CD4-positive, alpha-beta T cell treated with Interleukin-6 at 100 ng/mL for 8 hours (primary cell): ENCODE results near the gene ZYG11A.

Source experiments
- DNase-seq: peaks from one replicate; pipeline ENCODE4 v3.0.0-alpha.2; 2020; ENCODE audit warnings: mixed read lengths, low spot score

ZYG11A gene

DNA sequence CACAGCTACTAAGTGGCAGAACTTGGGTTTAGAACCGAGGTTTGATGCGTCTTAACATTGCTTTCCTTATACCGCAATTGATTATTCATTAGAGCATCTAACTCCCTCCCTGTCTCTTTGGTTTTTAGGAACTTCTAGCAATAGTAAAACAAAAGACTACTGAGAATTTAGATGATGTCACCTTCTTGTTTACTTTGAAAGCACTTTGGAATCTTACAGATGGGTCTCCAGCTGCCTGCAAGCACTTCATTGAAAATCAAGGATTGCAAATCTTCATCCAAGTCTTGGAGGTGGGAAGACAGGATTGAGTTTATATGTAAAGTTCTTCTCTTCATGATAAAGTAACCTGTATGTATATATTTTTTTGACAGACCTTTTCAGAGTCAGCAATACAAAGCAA, 35.0 kb downstream of the ZYG11A start:
- no peak for DNase-seq

DNA sequence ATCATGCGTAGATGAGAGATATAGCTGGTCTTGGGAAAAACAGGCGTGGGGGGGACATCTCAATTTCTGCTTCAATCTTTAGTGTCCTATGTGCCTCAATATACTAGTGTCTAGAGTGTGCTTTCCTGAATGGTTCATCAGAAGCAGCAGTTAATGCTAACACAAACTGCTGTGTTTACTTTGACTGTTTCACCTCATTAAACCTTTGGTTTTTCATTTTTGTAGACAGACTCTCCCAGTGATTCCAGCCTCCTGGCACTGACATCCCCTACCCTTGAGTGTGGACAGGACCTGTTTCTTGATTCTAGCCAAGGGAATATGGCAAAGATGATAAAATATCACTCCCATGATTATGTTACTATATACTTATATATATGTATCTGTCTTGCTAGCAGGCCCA, 37.6 kb downstream of the ZYG11A start:
- no peak for DNase-seq

DNA sequence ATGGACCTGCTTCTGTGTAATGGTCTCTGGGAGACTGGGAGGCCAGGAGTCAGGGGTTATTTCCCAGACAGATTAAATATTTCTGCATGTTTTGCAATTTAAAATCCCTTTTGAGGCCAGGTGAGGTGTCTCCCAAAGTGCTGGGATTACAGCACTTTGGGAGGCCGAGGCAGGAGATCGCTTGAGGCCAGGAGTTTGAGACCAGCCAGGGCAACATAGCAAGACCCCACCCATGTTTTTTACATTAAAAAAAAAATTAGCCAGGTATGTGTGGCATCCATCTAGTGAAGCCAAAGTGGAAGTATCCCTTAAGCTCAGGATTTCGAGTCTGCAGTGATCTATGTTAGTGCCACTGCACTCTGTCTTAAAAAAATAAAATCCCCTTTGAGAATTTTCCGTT, 44.9 kb downstream of the ZYG11A start:
- DNase-seq = no peak

DNA sequence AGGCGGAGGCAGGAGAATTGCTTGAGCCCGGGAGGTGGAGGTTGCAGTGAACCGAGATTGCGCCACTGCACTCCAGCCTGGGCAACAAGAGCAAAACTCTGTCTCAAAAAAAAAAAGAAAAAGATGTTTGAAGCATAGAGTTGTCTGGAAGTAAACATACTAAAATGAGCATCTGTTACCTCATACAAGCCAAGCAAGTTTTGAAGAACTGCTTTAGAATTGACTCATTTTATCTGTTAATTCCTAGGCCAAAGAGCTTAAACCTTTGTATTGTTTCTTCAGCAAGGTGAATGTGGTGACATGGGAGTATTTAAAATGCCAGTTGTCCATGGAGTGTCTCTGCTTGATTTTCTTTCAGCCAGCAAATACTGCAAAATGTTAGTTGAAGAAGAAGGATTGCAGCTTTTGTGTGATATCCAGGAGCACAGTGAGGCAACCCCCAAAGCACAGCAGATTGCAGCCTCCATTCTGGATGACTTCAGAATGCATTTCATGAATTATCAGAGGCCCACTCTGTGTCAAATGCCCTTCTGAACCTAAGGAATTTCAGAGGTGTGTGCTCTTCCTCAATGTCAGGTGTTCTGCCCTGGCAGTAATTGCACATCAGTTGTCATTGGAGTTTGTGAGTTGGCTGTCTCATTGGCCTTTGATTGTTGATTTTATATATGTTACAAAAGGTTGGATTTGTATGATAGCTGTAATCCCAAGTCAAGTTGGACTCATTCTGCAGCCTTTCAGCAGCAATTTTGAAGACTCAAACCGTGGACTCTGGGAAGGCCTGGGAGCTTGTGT, 50.1 kb downstream of the ZYG11A start:
- DNase-seq = no peak

DNA sequence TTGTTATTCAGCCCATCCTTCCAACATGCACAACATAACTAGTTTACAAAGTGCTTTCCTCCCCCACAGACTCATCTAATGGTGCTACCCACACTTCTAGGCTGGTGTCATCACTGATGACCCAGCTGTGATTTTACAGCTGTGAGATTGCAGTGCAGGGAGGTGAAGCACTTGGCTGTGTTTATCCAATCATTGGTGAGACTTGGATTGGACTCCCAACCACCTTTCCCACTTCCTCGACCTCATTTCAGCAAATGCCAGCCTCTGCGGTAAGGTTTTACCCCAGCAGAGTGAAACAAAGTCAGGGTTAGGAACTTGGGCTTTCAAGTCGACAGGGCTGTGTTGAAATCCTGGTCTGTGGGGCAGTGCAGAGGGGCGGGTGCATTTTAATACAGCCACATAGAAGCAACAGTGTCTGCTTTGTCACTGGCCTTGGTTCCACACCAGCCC, 56.9 kb downstream of the ZYG11A start:
- no peak for DNase-seq

DNA sequence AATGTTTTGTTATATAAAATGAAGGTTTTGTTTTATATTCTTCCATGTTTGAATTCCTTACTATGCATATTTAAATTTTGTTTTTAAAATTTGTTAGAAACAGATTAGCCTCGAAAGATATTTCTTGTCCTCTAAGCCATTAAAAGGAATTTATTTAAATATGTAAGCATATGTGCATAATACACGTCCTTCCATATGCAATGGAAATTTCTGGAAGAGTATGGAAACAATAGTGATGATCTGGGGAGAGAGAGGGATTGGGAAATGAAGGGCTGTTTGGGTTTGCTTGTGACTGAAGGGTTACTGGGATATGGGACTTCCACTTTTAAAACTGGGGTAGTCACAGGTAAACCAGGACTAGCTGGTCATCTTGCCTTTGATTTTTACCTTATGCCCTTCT, 57.8 kb downstream of the ZYG11A start:
- DNase-seq = no peak

DNA sequence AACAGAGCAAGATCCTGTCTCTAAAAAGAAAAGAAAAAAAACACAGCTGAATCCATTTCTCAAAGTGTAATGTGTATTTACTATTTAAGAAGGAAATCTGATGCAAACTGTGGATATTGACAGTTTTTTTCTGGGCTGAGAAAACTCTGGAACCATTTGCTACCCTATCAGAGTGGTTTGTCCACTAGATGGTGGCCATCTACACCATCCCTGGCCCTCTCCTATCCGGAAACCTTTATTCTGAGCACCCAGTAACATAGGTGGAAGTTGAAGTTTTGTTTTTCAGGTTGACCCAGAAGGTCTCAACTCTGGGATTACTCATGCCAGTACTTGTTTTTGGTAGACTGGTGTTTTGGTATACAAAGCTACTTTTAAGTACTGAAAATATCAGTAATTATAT, 58.8 kb downstream of the ZYG11A start:
- DNase-seq = no peak

DNA sequence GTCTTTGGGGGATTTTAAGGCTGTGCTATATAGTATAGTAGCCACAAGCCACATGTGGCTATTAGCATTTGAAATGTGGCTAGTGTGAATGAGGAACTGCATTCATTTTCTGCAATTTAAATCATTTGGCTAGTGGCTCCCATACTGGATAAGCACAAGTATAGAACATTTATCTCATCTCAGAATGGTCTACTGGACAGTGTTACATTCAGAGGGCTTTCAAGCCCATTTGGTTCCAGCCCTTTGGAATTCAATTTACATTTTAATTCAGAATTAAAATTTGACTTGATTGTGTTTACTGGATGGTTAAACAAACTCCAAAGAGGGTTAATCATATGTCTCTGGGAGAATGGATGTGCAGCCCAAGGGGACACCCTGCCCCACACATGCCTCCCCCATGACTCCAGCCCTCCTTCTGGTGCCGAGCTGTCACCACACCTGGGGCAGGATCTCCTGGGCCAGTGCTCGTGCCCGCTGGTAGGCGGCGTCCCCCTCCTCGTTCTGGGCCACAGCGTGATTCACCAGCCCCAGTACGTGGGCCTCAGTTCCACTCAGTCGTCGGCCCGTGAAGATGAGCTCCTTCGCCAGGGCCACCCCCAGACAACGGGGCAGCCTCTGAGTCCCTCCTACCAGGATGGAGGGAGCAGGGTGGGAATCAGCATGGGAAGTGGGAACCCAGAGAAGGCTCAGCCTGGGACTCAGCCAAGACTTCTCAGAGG, 61.8 kb downstream of the ZYG11A start:
- DNase-seq = no peak

DNA sequence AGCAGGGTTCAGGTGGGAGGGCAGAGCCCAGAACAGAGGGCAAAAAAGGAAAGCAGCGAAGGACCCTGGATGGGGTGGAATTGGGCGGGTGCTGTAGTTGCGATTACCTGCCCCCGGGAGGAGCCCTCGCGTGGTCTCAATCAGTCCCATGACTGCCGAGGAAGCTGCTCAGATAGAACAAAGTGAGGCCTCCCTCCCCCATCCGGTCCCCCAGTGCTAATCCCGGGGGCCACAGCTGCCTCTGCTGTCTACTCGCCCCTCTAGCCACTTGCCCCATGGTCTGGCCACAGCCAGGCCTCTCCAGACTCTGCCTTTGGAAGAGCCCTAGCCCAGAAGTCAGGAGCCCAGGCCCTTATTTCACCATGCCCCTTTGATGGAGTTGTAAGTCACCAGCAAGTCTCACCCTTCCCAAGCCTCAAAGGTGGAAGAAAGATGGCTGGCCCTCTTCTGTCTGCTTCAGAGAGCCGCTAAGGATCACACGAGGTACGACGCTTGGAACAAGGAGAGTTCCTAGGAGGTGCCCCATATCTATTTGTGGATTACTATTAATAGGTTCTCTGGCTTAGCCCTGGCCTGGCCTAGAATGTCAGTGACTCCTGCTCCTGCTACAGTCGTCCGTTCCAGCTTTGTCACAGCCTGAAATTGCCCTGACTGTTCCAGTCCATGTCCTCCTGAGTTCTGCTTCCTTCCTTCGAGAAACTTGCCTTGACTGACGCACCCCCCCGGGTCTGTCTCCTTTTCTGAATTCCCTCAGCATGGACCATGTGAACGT, 62.6 kb downstream of the ZYG11A start:
- DNase-seq = no peak

DNA sequence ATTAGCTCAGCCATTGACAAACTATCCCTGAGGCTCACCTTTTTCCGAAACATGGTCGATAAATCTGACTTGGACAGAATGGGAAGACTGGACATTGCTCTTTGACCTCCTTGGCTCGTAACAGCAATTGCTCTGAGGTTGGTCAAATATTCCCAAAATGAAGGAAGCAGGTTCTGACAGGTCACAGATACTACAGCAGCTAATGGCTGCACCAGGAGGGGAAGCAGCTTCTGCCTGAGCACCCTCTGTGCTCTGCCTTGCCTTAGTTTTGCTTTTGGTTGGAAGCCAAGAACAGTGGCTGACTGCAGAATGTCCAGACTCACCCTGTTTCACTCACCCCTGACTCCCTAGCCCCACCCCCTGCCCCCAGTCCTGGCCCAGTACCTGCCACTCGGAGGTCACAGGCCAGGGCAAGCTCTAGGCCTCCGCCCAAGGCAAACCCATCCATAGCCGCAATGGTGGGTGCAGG, 63.6 kb downstream of the ZYG11A start:
- DNase-seq = no peak

DNA sequence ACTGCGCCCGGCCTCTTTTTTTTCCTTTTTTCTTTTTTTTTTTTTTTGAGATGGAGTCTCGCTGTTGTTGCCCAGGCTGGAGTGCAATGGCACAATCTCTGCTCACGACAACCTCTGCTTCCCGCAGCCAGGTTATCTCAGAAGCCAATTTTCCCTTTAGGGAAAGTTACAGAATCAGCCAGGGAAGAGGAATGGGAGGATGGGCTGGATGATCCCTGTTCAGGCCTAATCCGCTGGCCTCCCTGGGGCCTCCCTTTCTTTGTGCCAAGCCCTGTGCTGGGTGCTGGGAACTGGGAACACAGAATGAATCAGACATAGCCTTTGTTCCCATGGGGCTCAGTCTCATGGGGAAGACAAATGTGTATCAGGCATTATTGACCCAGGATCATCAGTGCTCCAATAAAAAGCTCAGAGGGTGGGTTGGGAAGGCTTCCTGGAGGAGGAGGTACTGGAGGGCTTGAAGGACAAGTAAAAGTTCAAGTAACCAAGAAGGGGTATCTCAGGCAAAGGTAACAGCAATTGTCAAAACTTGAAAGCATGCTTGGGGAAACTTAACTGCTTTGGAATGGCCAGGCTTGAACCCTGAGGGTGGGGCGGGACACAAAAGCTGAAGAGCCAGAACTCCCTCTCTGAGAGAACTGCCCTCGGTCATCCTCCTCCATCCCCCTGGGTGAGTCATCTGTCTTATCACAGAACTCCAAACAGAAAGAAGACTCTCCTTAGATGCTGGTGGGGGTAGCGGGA, 64.7 kb downstream of the ZYG11A start:
- no peak for DNase-seq

DNA sequence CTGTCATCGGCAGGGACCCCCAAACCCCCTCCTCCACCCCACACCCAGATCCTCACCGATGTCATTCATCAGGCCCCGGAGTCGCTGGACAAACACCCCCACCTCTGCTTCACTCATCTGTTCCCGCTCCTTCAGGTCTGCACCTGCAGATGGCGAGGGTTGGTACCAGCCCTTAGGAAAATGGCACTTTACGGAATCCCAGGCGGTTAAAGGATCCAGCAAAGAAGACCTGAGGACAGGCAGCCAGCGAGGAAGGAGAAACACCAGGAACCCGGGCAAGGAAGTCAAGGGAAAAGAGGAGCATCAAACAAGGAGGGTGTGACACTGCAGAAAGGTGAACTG, 65.2 kb downstream of the ZYG11A start:
- DNase-seq = no peak

DNA sequence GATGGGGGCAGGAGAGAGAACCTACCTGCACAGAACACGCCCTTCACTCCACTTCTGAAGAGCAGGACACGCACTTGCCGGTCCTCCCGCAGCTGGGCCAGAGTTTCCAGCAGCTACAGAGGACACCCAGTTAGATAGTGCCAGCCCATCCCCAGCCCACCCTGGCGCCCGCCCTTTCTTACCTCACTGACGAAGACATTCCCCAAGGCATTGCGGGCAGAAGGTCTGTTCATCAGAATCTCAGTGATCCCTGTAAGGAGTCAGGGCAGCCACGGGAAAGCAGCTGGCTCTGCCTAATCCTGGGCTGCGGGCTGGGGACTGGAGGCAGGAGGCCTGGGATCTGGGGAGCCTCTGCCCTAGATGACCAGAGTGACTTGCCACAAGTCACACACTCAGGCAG, 69.0 kb downstream of the ZYG11A start:
- DNase-seq = no peak

DNA sequence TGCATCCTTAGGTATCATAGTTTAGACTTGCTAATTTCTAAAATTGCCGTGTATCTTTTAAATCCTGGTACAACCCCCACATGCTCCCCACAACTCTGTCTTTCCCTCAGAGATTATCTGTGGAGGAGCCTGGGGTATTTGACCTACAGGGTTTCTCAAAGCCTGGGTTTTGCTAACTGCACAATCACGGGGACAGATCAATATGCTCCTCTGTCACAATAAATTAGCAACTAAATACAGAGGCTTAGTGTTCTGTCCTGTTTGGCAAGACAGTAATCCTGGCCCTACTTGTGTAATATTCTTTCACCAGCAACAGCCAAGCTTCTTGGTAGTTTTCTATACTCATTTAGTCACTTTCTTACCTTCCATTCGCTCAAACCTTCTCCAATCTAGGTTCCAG, 70.5 kb downstream of the ZYG11A start:
- no peak for DNase-seq

DNA sequence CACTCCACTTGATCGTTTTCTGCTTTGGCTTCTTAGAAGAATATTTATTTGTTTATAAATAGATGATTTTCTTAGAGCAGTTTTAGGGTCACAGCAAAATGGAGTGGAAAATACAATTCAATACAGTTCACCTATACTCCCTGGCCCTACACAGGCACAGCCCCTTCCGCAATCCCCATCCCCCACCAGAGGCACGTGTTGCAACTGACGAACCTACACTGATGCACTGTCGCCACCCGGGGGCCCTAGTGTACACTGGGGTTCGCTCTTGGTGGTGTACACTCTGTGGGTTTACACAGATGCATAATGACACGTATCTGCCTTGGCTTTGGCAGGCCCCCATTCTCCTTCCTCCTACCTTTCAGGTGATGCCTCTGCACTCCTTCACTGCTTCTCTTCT, 71.0 kb downstream of the ZYG11A start:
- no peak for DNase-seq

DNA sequence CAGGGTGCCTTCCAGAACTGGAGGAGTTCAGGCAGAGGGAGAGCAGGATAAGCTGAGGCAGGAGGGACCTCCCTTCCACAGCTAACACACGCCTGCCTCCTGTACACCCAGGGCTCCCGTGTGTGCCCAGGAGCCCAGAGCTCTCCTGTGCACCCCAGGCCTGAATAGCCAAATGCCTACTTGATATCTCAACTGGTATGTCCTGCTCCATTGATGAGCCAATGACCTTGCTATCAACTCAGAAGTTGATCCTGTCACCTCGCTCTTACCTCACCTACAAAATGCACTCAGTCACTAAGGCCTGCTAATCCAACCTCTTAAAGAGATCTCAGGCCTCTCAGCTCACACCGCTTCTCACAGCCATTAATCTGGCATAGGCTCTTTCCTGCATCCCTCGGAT, 71.9 kb downstream of the ZYG11A start:
- no peak for DNase-seq

DNA sequence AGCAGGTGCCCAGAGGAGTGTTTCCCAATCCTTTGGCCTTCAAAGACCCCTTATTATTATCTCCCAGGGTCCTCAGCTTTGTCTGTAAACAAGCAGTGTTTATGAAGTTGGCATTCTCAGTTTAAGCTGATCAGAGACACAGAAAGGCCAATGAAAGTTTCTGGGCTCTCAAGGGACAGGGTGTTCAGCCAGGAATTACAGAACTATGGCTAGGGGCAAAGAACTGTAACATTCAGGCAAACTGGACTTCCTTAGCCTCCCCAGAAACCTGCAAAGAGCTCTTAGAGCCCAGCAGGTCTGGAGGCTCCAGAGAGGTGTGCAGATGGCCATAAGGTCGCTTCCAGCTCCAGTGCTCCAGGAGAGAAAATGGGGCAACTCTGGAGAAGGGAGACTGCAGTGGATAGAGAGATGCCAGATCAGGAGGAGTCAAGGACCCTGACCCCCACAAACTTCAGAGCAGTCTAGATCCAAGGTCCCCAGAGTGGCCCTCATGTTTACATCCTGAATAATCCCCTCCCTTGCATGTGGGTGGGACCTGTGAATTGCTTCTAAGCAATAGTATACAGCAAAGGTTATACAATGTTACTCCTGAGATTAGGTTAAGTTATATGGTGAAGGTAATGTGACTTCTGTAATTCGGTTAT, 72.8 kb downstream of the ZYG11A start:
- DNase-seq = no peak

DNA sequence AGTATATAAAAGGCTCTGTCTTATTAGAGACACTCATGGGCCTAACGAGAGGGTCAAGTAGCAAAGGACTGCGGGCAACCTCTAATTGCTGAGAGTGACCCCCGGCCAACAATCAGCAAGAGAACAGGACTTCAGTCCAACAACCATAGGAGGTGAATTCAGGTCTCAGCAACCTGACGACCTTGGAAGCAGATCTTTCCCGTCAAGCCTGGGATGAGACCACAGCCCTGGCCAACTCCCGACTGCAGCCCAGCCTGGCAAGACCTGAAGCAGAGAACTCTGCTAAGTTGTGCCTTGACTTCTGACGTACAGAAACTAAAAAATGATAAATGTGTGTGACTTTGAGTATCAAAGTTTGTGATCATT, 73.3 kb downstream of the ZYG11A start:
- no peak for DNase-seq

DNA sequence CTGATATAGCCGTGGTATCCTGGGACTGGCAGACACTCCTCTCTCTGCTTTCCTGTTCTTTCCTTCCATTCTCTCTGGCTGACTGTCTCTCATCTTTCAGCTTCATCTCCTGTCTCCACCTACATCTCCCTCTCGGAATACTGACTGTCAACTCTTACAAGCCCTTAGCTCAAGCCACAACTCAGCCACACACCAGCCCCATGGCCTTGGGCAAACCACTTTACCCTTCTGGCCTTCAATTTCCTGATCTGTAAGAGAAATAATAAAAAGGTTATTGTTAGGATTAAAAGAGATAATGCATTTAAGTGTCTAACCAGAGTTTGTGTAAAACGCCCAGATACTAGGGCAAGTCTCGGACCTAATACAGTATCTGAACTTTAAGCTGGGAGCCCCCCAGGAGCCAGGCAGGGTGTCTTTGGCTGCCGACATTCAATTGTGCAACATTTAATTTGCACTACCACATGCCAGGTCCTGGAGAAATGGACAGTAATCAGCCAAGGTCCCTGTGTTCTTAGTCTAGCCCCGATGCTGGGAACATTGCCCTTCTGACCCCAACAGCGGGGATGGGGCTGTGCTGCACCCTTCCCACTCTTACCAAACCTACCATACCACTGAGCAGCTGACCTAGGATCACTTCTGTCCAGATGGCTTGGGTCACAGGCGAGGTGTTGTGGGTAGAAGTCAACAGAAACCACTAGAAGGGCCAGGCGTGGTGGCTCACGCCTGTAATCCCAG, 73.8 kb downstream of the ZYG11A start:
- DNase-seq = no peak

DNA sequence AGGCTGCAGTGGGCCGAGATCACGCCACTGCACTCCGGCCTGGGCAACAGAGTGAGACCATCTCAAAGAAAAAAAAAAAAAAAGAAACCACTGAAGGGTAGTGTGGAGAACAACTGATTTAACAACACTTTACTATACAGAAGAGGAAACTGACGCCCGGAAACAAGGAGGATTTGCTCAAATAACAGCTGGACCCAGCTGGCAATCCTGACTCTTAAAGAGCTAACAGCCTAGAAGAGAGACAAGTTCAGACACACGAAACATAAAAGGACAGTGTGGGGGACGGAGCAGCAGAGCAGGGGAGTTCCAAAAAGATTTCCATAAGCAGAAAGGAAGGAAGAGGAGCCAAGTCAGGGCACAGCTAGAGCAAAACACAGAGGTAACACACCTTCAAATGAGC, 74.6 kb downstream of the ZYG11A start:
- no peak for DNase-seq

DNA sequence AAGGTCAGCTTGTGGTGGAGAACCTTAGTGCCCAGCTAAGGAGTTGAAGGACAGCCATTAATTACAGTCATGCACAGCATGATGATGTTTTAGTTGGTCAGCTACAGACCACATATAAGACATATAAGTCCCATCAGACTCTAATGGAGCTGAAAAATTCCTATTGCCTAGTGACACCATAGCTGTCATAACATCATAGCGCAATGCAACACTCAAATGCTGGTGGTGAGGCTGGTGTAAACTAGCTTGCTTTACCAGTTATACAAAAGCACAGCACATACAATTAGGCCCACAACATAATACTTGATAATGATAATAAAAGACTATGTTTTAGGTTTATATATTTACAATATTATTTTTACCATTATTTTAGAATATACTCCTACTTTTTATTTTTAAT, 75.0 kb downstream of the ZYG11A start:
- DNase-seq = no peak
